CD4-positive, CD25-positive, alpha-beta regulatory T cell (primary cell): ENCODE data around the gene SLC9A9. TPM values are rescaled to one million over a fixed set of nuclear protein-coding genes. Genes with fewer than 3 reads are reported as not detected.
"Not testable (repeated sequence)": the region's sequence is repeated elsewhere in the genome, so short reads cannot be mapped to it uniquely, and the experiment has no call there.

Experiments
- ATAC-seq, 2 donors: fragments of 150-1000 bp; cut with Tn5 transposase; one replicate each; pipeline ENCODE4 v1.10.0; 2021; ENCODE audit warnings: low read depth in 2 of 2, moderate number of reproducible peaks in 2 of 2, moderate library complexity in 1 of 2
- DNase-seq, 3 donors: peaks; one replicate each; pipeline versions ENCODE4 v3.0.0 to v3.0.0-alpha.2; 2012 to 2022; ENCODE audit warnings: mixed read lengths in 1 of 3
- H3K27ac ChIP-seq: one replicate; pipeline ENCODE4 v1.7.0; 2013; ENCODE audit warnings: mild to moderate bottlenecking, low read length; ENCODE audit not compliant: insufficient read depth, poor library complexity, severe bottlenecking
- H3K27me3 ChIP-seq: one replicate; pipeline ENCODE4 v1.7.0; 2013; ENCODE audit warnings: low read length; ENCODE audit not compliant: control insufficient read depth, insufficient read depth
- H3K36me3 ChIP-seq: one replicate; pipeline ENCODE4 v1.7.0; 2013; ENCODE audit warnings: mild to moderate bottlenecking, low read length, moderate library complexity; ENCODE audit not compliant: control insufficient read depth, insufficient read depth
- H3K4me1 ChIP-seq: 2 replicates; pipeline ENCODE4 v1.7.0; 2013; ENCODE audit warnings: mild to moderate bottlenecking, low read length; ENCODE audit not compliant: insufficient read depth, control insufficient read depth, poor library complexity, severe bottlenecking
- H3K4me3 ChIP-seq: one replicate; pipeline ENCODE4 v1.7.0; 2013; ENCODE audit warnings: low read depth, mild to moderate bottlenecking, low read length, moderate library complexity
- H3K9me3 ChIP-seq, 2 experiments: 1 replicate in 1 of 2; 2 replicates in 1 of 2; pipeline ENCODE4 v1.7.0; 2013; ENCODE audit warnings: low read length in 2 of 2, mild to moderate bottlenecking in 1 of 2, moderate library complexity in 1 of 2; ENCODE audit not compliant: control insufficient read depth in 2 of 2
- H3K27ac Mint-ChIP-seq, 3 donors: one replicate each; pipeline ENCODE4 v1.8.0; 2020 to 2022; ENCODE audit warnings: mild to moderate bottlenecking in 3 of 3, mixed read lengths in 3 of 3, moderate library complexity in 2 of 3
- H3K27me3 Mint-ChIP-seq: one replicate; pipeline ENCODE4 v1.8.0; 2022; ENCODE audit warnings: mild to moderate bottlenecking, mixed read lengths
- H3K36me3 Mint-ChIP-seq: one replicate; pipeline ENCODE4 v1.8.0; 2020; ENCODE audit warnings: mixed read lengths
- H3K4me1 Mint-ChIP-seq, 4 donors: one replicate each; pipeline ENCODE4 v1.8.0; 2020 to 2022; ENCODE audit warnings: mixed read lengths in 4 of 4, mild to moderate bottlenecking in 1 of 4
- H3K4me3 Mint-ChIP-seq, 4 donors: one replicate each; pipeline ENCODE4 v1.8.0; 2020 to 2022; ENCODE audit warnings: mild to moderate bottlenecking in 4 of 4, mixed read lengths in 4 of 4, moderate library complexity in 3 of 4
- H3K9me3 Mint-ChIP-seq, 7 donors: one replicate each; pipeline ENCODE4 v1.8.0; 2020 to 2022; ENCODE audit warnings: mixed read lengths in 7 of 7, mild to moderate bottlenecking in 3 of 7, moderate library complexity in 2 of 7
- polyA plus RNA-seq, 4 donors: library from polyadenylated mRNA; unstranded; fragments of 300-500 nt; fragmentation: Illumina TruSeq; gene quantifications; one replicate each; pipeline ENCODE4 v1.2.3, GENCODE V29; 2021
- total RNA-seq: library from RNA; stranded (reverse); gene quantifications from one replicate; pipeline ENCODE4 v1.2.3, GENCODE V29; 2022

The SLC9A9 gene
- total and polyA plus RNA-seq, 5 donors from 2014 or later = 31.7 to 49.3 (median 46.4) TPM

DNA sequence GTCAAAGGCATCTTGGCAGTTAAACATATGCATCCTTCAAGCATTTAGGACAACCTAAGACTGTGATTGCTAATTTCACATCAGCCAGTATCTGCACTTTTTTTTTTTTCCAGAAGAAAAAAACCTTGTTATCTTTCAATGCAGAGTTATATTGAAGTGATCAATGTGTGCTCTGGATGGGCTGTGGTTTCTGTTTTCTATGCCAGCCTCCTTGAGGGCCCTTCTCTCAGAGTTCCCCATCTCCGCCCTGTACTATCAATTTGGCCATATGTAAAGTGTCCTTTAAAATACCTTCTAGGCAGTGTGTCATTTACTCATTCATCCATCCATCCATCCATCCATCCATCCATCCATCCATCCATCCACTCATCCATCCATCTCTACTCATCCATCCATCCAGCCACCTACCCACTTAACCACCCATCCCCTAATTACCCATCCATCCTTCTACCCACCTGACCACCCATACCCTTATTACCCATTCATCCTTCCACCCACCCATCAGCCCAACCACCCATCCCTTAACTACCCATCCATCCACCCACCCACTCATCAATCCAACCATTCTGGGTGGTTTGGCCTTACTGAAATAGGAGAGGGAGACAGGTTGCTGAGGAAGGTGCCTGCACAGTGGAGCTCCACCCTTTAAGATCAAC is 406.6 kb downstream of the SLC9A9 start:
- no peaks in the 10 kb centered on the region for H3K27me3 Mint-ChIP-seq
- no peak overlapping the region for H3K4me3 Mint-ChIP-seq
- peaks cover 0 to 1% (median 0%) of the 10 kb centered on the region in 7 donors for H3K9me3 Mint-ChIP-seq

DNA sequence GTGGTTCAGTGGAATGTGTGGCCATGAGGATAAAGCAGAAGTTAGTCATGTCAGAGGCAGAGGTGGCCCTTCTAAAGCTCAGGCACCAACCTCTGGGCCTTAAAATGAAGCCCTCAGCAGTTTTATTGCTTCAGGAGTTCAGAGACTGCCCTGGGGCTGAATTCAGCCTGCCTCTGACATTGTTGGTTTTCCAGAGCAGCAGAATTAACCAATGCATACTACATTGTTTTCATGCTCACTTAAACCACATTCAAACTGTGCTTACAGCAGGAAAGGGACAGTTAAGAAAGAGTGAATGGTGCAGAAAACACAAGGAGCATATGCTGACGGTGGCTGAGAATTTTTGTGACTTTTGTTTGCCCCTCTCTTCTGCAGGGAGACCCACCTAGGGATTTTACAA is 408.5 kb downstream of the SLC9A9 start:
- Mint-ChIP-seq H3K27ac (no peak overlapping the region), H3K9me3 (peaks cover 0 to 1% (median 0%) of the 10 kb centered on the region in 7 donors), H3K36me3 (peaks cover 12% of the 10 kb centered on the region), H3K4me3 (no peak overlapping the region), H3K4me1 (peaks cover 17 to 28% (median 20%) of the 10 kb centered on the region in 4 donors), H3K27me3 (no peaks in the 10 kb centered on the region)
- no peaks in the 10 kb centered on the region for H3K9me3 ChIP-seq
- no peaks in the 10 kb centered on the region for H3K27me3 ChIP-seq
- H3K4me1 ChIP-seq = peaks cover 18% of the 10 kb centered on the region
- no peaks in the 10 kb centered on the region for H3K36me3 ChIP-seq
- no peak overlapping the region for H3K27ac ChIP-seq
- no peak for DNase-seq
- no peak for ATAC-seq
- H3K4me3 ChIP-seq = no peak overlapping the region

More for the DNA sequence above, 406.6 kb downstream of the SLC9A9 start:
- Mint-ChIP-seq H3K36me3 (peaks cover 20% of the 10 kb centered on the region), H3K27ac (peak overlapping the region in 1 of 3 donors; percentile 84), H3K4me1 (peaks cover 18 to 36% (median 22%) of the 10 kb centered on the region in 4 donors)
- DNase-seq (no peak), ATAC-seq (no peak)
- H3K27ac ChIP-seq = no peak overlapping the region
- no peak overlapping the region for H3K4me3 ChIP-seq
- H3K9me3 ChIP-seq = no peaks in the 10 kb centered on the region
- no peaks in the 10 kb centered on the region for H3K36me3 ChIP-seq
- no peaks in the 10 kb centered on the region for H3K27me3 ChIP-seq
- H3K4me1 ChIP-seq = peaks cover 18% of the 10 kb centered on the region

- Histone ChIP-seq H3K9me3 (no peaks in the 10 kb centered on the region), H3K27me3 (no peaks in the 10 kb centered on the region), H3K27ac (no peak overlapping the region), H3K4me1 (no peaks in the 10 kb centered on the region), H3K36me3 (no peaks in the 10 kb centered on the region), H3K4me3 (no peak overlapping the region)
- H3K9me3 Mint-ChIP-seq = peaks cover 0 to 1% (median 0%) of the 10 kb centered on the region in 7 donors
- no peak overlapping the region for H3K27ac Mint-ChIP-seq
- peaks cover 0 to 6% (median 3%) of the 10 kb centered on the region in 4 donors for H3K4me1 Mint-ChIP-seq
- H3K4me3 Mint-ChIP-seq = no peak overlapping the region
- no peak for DNase-seq
- peaks cover 11% of the 10 kb centered on the region for H3K36me3 Mint-ChIP-seq
- no peaks in the 10 kb centered on the region for H3K27me3 Mint-ChIP-seq
- ATAC-seq = no peak
Measured at GRCh38 chr3:143437405-143437804, 410.9 kb downstream of the SLC9A9 start.

GRCh38 chr3:143436231-143436930 is 411.9 kb downstream of the SLC9A9 start:
- no peaks in the 10 kb centered on the region for H3K27me3 ChIP-seq
- no peak for ATAC-seq
- no peak overlapping the region for H3K27ac ChIP-seq
- H3K36me3 ChIP-seq = no peaks in the 10 kb centered on the region
- H3K9me3 ChIP-seq = no peaks in the 10 kb centered on the region
- Mint-ChIP-seq H3K4me3 (no peak overlapping the region), H3K4me1 (peaks cover 0 to 6% (median 0%) of the 10 kb centered on the region in 4 donors), H3K36me3 (peaks cover 15% of the 10 kb centered on the region), H3K27me3 (no peaks in the 10 kb centered on the region), H3K9me3 (peaks cover 0 to 1% (median 0%) of the 10 kb centered on the region in 7 donors), H3K27ac (peak overlapping the region in 1 of 3 donors; percentile 85)
- no peaks in the 10 kb centered on the region for H3K4me1 ChIP-seq
- H3K4me3 ChIP-seq = no peak overlapping the region
- no peak for DNase-seq

- H3K27ac ChIP-seq = no peak overlapping the region
- H3K27me3 Mint-ChIP-seq = no peaks in the 10 kb centered on the region
- no peaks in the 10 kb centered on the region for H3K27me3 ChIP-seq
- DNase-seq (peak in 1 of 3 donors; percentile 45), ATAC-seq (no peak)
- no peaks in the 10 kb centered on the region for H3K36me3 ChIP-seq
- H3K4me3 ChIP-seq = no peak overlapping the region
- H3K4me1 Mint-ChIP-seq = peaks cover 0 to 6% (median 0%) of the 10 kb centered on the region in 4 donors
- no peaks in the 10 kb centered on the region for H3K4me1 ChIP-seq
- H3K9me3 ChIP-seq = no peaks in the 10 kb centered on the region
- H3K4me3 Mint-ChIP-seq = no peak overlapping the region
- peaks cover 19% of the 10 kb centered on the region for H3K36me3 Mint-ChIP-seq
- peaks cover 0 to 3% (median 0%) of the 10 kb centered on the region in 7 donors for H3K9me3 Mint-ChIP-seq
- H3K27ac Mint-ChIP-seq = no peak overlapping the region
Measured at GRCh38 chr3:143433787-143434378, 414.4 kb downstream of the SLC9A9 start.

- peaks cover 19% of the 10 kb centered on the region for H3K36me3 Mint-ChIP-seq
- H3K4me1 ChIP-seq, H3K27ac ChIP-seq, H3K27me3 Mint-ChIP-seq, H3K9me3 ChIP-seq, H3K4me3 Mint-ChIP-seq, H3K9me3 Mint-ChIP-seq, H3K27me3 ChIP-seq, H3K4me1 Mint-ChIP-seq, H3K36me3 ChIP-seq, DNase-seq, ATAC-seq, H3K4me3 ChIP-seq: not testable (repeated sequence)
- H3K27ac Mint-ChIP-seq = peak overlapping the region in 1 of 3 donors; percentile 18
Measured at GRCh38 chr3:143431298-143431697, 417.0 kb downstream of the SLC9A9 start.

GRCh38 chr3:143430568-143430967 is 417.7 kb downstream of the SLC9A9 start:
- peaks cover 19% of the 10 kb centered on the region for H3K36me3 Mint-ChIP-seq
- H3K4me1 Mint-ChIP-seq = peaks cover 0 to 5% (median 2%) of the 10 kb centered on the region in 4 donors
- H3K27ac Mint-ChIP-seq = no peak overlapping the region
- no peak overlapping the region for H3K27ac ChIP-seq
- no peaks in the 10 kb centered on the region for H3K9me3 ChIP-seq
- peaks cover 0 to 2% (median 0%) of the 10 kb centered on the region in 7 donors for H3K9me3 Mint-ChIP-seq
- H3K36me3 ChIP-seq = no peaks in the 10 kb centered on the region
- ATAC-seq (no peak), DNase-seq (no peak)
- H3K4me3 Mint-ChIP-seq = no peak overlapping the region
- no peaks in the 10 kb centered on the region for H3K4me1 ChIP-seq
- no peak overlapping the region for H3K4me3 ChIP-seq
- no peaks in the 10 kb centered on the region for H3K27me3 ChIP-seq
- no peaks in the 10 kb centered on the region for H3K27me3 Mint-ChIP-seq
